ENCODE results near the gene PLA2G2F. TPM values are rescaled to one million over a fixed set of nuclear protein-coding genes. Genes with fewer than 3 reads are reported as not detected.

The PLA2G2F gene
- total and polyA plus RNA-seq, 3 donors from 2014 or later: not detected

DNA sequence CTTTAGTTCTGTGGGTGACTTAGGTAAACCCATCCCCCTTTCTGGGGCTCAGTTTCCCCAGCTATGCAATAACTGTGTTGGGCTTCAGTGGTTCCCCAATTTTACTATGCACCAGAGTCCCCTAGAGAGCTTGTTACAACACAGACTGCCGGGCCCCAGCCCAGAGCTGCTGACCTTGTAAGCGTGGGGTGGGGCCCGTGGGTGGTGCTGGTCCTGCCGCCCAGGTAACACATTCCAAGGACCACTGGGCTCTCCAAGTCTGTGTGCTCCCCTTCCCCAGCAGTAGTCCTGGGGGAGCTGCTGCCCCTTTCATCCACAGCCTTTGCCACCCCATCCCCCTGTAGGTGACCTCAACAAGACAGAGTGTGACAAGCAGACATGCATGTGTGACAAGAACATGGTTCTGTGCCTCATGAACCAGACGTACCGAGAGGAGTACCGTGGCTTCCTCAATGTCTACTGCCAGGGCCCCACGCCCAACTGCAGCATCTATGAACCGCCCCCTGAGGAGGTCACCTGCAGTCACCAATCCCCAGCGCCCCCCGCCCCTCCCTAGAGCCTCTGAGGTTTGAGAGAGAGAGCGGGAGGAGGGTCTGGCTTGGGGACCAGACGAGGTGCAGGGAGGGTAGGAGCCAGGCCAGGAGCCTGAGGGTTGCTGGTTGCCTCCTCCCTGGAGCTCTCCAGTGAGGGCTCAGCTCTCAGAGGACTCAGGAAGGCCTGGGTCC, 8.9 kb downstream of the PLA2G2F start:
- 80 to 85% methylated on average over 13 of the region's 13 CpGs for WGBS, 2 donors
- no peaks in the 10 kb centered on the region for H3K27me3 ChIP-seq
- DNase-seq: no peak
- H3K4me3 ChIP-seq: no peak overlapping the region
- no peaks in the 10 kb centered on the region for H3K36me3 ChIP-seq (ENCODE audit: low read depth, missing control alignments)
- TF ChIP-seq, protein P1, sequence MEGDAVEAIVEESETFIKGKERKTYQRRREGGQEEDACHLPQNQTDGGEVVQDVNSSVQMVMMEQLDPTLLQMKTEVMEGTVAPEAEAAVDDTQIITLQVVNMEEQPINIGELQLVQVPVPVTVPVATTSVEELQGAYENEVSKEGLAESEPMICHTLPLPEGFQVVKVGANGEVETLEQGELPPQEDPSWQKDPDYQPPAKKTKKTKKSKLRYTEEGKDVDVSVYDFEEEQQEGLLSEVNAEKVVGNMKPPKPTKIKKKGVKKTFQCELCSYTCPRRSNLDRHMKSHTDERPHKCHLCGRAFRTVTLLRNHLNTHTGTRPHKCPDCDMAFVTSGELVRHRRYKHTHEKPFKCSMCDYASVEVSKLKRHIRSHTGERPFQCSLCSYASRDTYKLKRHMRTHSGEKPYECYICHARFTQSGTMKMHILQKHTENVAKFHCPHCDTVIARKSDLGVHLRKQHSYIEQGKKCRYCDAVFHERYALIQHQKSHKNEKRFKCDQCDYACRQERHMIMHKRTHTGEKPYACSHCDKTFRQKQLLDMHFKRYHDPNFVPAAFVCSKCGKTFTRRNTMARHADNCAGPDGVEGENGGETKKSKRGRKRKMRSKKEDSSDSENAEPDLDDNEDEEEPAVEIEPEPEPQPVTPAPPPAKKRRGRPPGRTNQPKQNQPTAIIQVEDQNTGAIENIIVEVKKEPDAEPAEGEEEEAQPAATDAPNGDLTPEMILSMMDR (IDR thresholded peaks at IDR 0.05): no peak
- TF ChIP-seq POLR2A (IDR thresholded peaks at IDR 0.05): no peak
- H3K4me1 ChIP-seq: peaks cover 18% of the 10 kb centered on the region
- no peaks in the 10 kb centered on the region for H3K9me3 ChIP-seq
- intact Hi-C loops (cut with DNase I; ENCODE audit: low total_unique reads): loop anchor here (10.0 kb wide), 1 partner anchor 233 kb away; no protein-coding TSS in a partner anchor
- no peak overlapping the region for H3K27ac ChIP-seq

DNA sequence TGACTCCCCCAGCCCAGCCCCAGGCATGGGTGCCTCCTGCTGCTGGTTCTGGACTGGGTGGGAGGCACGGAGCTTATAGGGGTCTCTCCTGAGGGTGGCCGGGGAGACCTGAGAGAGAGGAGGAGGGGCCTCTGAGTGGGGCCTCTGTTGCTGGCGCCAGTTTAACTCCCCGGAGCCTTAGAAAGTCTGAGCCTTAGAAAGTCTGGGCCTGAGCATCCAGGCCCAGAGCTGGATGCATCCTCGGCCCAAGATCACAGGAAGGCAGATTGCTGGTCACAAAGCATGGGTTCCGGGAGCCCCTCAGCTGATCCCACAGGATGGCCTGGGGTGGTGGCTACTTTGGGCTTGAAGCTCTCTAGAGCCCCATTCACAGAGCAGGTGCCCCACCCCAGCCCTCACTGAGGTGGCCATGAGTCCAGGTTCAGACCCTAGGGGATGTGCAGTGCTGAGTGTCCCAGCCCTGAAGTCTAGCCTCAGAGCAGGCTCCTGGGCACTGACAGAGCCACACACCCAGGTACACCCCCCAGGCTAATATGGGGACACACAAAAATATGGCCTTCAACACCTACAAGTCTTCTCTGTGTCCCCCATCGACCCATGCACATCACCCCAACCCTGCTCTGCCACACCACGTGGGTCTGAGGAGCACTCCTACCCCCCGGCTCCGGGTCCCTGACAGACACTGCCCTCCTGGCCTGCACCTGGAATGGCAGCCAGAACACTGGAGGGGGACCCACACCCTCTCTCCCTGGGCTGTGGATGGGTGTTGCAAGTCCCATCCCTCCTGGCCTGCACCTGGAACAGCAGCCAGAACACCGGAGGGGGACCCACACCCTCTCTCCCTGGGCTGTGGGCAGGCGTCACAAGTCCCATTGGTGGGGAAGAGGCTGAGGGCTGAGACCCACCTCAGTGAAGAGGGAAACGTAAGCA, 9.7 kb downstream of the PLA2G2F start:
- intact Hi-C loops (cut with DNase I; ENCODE audit: low total_unique reads): loop anchor here (10.0 kb wide), 1 partner anchor 234 kb away; no protein-coding TSS in a partner anchor
- no peaks in the 10 kb centered on the region for H3K27me3 ChIP-seq
- H3K36me3 ChIP-seq (ENCODE audit: low read depth, missing control alignments): no peaks in the 10 kb centered on the region
- no peak overlapping the region for H3K4me3 ChIP-seq
- peaks cover 17% of the 10 kb centered on the region for H3K4me1 ChIP-seq
- TF ChIP-seq, protein P1 (IDR thresholded peaks at IDR 0.05): no peak
- TF ChIP-seq POLR2A (IDR thresholded peaks at IDR 0.05): no peak
- no peak overlapping the region for H3K27ac ChIP-seq
- no peaks in the 10 kb centered on the region for H3K9me3 ChIP-seq
- no peak for DNase-seq
- 88 to 93% methylated on average over 9 to 13 of the region's 13 CpGs for WGBS, 2 donors

DNA sequence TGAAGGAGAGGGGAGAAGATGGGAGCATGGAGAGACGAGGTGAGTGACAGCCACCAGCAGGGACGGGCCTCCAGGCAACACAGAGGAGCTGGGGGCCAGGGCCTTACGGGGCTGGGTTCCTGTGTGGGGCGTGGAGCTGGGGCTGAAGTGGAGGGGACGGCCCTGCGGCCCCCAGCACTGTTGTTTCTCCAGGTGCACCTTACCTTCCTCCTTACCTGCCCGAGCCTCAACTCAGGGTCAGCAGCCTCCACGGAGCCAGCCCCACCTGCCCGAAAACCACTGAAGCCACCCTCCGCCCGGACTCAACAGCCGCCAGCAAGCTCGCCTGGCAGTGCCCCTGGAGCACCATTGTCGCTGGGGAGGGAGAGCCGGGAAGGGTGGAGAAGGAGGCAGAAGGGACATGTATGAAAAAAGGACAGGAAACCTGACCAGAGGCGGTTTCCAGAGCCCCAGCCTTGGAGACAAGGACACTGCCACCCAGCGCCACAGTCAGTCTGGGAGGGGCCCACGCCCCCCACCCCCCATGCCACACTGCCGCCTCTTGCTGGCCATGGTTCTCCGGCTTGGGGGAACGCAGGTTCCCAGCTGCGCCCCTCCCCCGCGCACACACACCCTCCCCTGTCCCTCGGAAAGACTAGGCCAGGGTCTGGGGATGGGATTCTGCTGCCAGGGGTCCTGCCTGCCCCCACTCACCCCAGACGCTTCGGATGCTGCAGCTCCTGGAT, 10.6 kb downstream of the PLA2G2F start:
- H3K4me3 ChIP-seq: no peak overlapping the region
- peaks cover 18% of the 10 kb centered on the region for H3K4me1 ChIP-seq
- H3K36me3 ChIP-seq (ENCODE audit: low read depth, missing control alignments): no peaks in the 10 kb centered on the region
- DNase-seq: no peak
- 86 to 90% methylated on average over 14 to 27 of the region's 27 CpGs for WGBS, 2 donors
- no peak overlapping the region for H3K27ac ChIP-seq
- intact Hi-C loops (cut with DNase I; ENCODE audit: low total_unique reads): loop anchor here (10.0 kb wide), 1 partner anchor 235 kb away; no protein-coding TSS in a partner anchor
- no peaks in the 10 kb centered on the region for H3K9me3 ChIP-seq
- TF ChIP-seq POLR2A (IDR thresholded peaks at IDR 0.05): no peak
- TF ChIP-seq, protein P1 (IDR thresholded peaks at IDR 0.05): no peak
- H3K27me3 ChIP-seq: no peaks in the 10 kb centered on the region

DNA sequence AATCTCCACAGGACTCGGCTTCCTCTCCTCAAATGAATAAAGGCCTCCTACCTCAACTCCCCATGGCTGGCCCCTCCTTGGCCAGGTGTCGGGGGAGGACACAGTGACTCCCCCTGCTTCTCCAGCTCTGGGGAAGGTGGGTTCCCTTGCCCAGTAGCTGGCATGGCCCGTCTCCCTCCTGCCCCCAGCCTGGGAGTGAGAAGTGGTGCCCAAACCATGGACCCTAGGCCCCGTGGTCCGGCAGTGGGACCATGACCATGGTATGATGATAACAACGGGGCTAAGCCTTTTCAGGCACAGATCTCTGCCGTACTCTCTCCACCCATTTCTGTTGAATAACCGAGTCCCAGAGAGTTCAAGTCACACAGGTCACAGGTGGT, 11.2 kb downstream of the PLA2G2F start:
- H3K36me3 ChIP-seq (ENCODE audit: low read depth, missing control alignments): no peaks in the 10 kb centered on the region
- intact Hi-C loops (cut with DNase I; ENCODE audit: low total_unique reads): no loop called here
- TF ChIP-seq POLR2A (IDR thresholded peaks at IDR 0.05): no peak
- TF ChIP-seq, protein P1 (IDR thresholded peaks at IDR 0.05): no peak
- no peaks in the 10 kb centered on the region for H3K9me3 ChIP-seq
- H3K27ac ChIP-seq: no peak overlapping the region
- no peaks in the 10 kb centered on the region for H3K27me3 ChIP-seq
- no peak overlapping the region for H3K4me3 ChIP-seq
- H3K4me1 ChIP-seq: peaks cover 18% of the 10 kb centered on the region
- WGBS, 2 donors: 91 to 93% methylated on average over 7 to 8 of the region's 8 CpGs
- no peak for DNase-seq

Data from testis (tissue), 3 donors.